PC-9 (cell line): Measurements from ENCODE around the gene MCU. TPM values are rescaled to one million over a fixed set of nuclear protein-coding genes. Genes with fewer than 3 reads are reported as not detected.
"Not testable (repeated sequence)": the region's sequence is repeated elsewhere in the genome, so short reads cannot be mapped to it uniquely, and the experiment has no call there.

Experiments used
- BruUV-seq: library from RNA; stranded (reverse); fragments of 400-500 nt; replicated peaks from 2 replicates; lab custom pipeline; 2021; lab: Mats Ljungman, UMichigan
- CTCF ChIA-PET: fragments of 300-600 bp; sonication (Branson Sonifier 250); formaldehyde crosslinking; loops from one replicate; lab custom pipeline; 2022; ENCODE audit warnings: antibody characterized with exemption; lab: Charles Lee
- POLR2A ChIA-PET: fragments of 300-600 bp; sonication (Branson Sonifier 250); formaldehyde crosslinking; loops from one replicate; lab custom pipeline; 2022; ENCODE audit warnings: antibody characterized with exemption; ENCODE audit not compliant: unreplicated experiment; lab: Charles Lee
- DNase-seq, 2 experiments: peaks; one replicate each; pipeline versions ENCODE4 v3.0.0 to v3.0.0-alpha.2; 2015 to 2022; ENCODE audit warnings: mixed read lengths in 1 of 2
- H2AFZ ChIP-seq: fragments of 200-600 bp; sonication (generic); 2 replicates; pipeline ENCODE4 v1.8.1; 2017; ENCODE audit warnings: antibody characterized with exemption
- H3F3A ChIP-seq: fragments of 200-600 bp; sonication (generic); 2 replicates; pipeline ENCODE4 v1.8.1; 2017; ENCODE audit warnings: antibody characterized with exemption, mild to moderate bottlenecking, low read depth; ENCODE audit not compliant: insufficient read depth
- H3K27ac ChIP-seq: fragments of 200-600 bp; sonication (generic); 2 replicates; pipeline ENCODE4 v1.6.1; 2016; ENCODE audit warnings: mixed run types
- H3K27me3 ChIP-seq: fragments of 200-600 bp; sonication (generic); 2 replicates; pipeline ENCODE4 v1.6.1; 2016; ENCODE audit warnings: low read depth, mixed run types; ENCODE audit not compliant: insufficient read depth
- H3K36me3 ChIP-seq: fragments of 200-600 bp; sonication (generic); 2 replicates; pipeline ENCODE4 v1.6.1; 2016; ENCODE audit warnings: low read depth, mixed run types
- H3K4me1 ChIP-seq: fragments of 200-600 bp; sonication (generic); replicated peaks from 2 replicates; pipeline ENCODE4 v1.6.1; 2016; ENCODE audit warnings: mixed run types; ENCODE audit not compliant: insufficient read depth
- H3K4me2 ChIP-seq: fragments of 200-600 bp; sonication (generic); 2 replicates; pipeline ENCODE4 v1.6.1; 2017; ENCODE audit warnings: mixed run types
- H3K4me3 ChIP-seq: fragments of 200-600 bp; sonication (generic); 2 replicates; pipeline ENCODE4 v1.6.1; 2016; ENCODE audit warnings: mixed run types
- H3K79me2 ChIP-seq: fragments of 200-600 bp; sonication (generic); 2 replicates; pipeline ENCODE4 v1.6.1; 2017; ENCODE audit warnings: low read depth, mixed run types
- H3K9me2 ChIP-seq: fragments of 200-600 bp; sonication (generic); 2 replicates; pipeline ENCODE4 v1.8.1; 2017; ENCODE audit warnings: mild to moderate bottlenecking; ENCODE audit not compliant: insufficient read depth
- H3K9me3 ChIP-seq: fragments of 200-600 bp; sonication (generic); 2 replicates; pipeline ENCODE4 v1.8.1; 2016; ENCODE audit warnings: low read depth; ENCODE audit not compliant: insufficient read depth
- H4K20me1 ChIP-seq: fragments of 200-600 bp; sonication (generic); 2 replicates; pipeline ENCODE4 v1.8.1; 2017; ENCODE audit not compliant: insufficient read depth
- EZH2 ChIP-seq: fragments of 200-600 bp; sonication (generic); IDR thresholded peaks from 2 replicates; pipeline ENCODE4 v1.8.0; 2017; ENCODE audit warnings: antibody characterized with exemption, low read depth
- intact Hi-C: fragments of 100-400 bp; cut with micrococcal nuclease; formaldehyde crosslinking; loops from one replicate; pipeline ENCODE4 v1.10.0; 2022; ENCODE audit not compliant: unreplicated experiment
- total RNA-seq: library from RNA; stranded (reverse); gene quantifications from 2 replicates; pipeline ENCODE4 v1.2.3, GENCODE V29; 2021
- TF ChIP-seq, protein P1 (sequence below): fragments of 200-600 bp; sonication (generic); conservative IDR thresholded peaks from 2 replicates; pipeline ENCODE4 v1.6.1; 2017; ENCODE audit warnings: mixed run types, antibody characterized with exemption, mild to moderate bottlenecking, moderate library complexity

The MCU gene
- total RNA-seq, 1 experiment from 2014 or later = 59.5 TPM

DNA sequence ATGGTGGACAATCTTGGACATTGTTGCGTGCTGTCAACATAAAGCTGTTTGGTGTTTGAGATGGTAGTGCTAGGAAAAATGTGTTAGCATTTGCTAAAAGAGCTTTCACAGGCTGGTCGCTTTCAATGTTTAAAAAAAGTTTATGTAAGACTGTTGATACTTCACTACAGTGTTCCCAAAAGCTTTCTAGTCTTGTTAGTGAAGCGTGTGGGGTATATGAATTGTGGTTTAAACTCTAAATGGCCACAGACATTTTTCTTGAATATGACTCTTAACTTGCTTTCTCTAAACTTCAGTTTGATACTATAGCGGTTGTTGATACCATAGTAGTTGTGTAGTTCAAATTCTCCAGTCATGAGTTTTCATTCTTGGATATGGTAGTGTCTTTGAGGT is 44.9 kb downstream of the MCU start:
- TF ChIP-seq EZH2 = no peak
- TF ChIP-seq, protein P1, sequence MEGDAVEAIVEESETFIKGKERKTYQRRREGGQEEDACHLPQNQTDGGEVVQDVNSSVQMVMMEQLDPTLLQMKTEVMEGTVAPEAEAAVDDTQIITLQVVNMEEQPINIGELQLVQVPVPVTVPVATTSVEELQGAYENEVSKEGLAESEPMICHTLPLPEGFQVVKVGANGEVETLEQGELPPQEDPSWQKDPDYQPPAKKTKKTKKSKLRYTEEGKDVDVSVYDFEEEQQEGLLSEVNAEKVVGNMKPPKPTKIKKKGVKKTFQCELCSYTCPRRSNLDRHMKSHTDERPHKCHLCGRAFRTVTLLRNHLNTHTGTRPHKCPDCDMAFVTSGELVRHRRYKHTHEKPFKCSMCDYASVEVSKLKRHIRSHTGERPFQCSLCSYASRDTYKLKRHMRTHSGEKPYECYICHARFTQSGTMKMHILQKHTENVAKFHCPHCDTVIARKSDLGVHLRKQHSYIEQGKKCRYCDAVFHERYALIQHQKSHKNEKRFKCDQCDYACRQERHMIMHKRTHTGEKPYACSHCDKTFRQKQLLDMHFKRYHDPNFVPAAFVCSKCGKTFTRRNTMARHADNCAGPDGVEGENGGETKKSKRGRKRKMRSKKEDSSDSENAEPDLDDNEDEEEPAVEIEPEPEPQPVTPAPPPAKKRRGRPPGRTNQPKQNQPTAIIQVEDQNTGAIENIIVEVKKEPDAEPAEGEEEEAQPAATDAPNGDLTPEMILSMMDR = no peak
- no peak for DNase-seq
- CTCF ChIA-PET = no interaction called here
- Histone ChIP-seq H3F3A (peaks cover 29% of the 10 kb centered on the region), H3K4me1 (peaks cover 57% of the 10 kb centered on the region), H3K4me3 (no peak overlapping the region), H2AFZ (no peak overlapping the region), H3K9me3 (no peaks in the 10 kb centered on the region), H3K36me3 (no peaks in the 10 kb centered on the region), H3K27me3 (no peaks in the 10 kb centered on the region), H3K79me2 (peaks cover 85% of the 10 kb centered on the region), H3K9me2 (no peaks in the 10 kb centered on the region), H4K20me1 (no peaks in the 10 kb centered on the region), H3K4me2 (peak overlapping the region; percentile 9), H3K27ac (peak overlapping the region; percentile 40)
- intact Hi-C loops = no loop called here
- BruUV-seq = no TSS peak
- POLR2A ChIA-PET = interaction anchor here (0.7 kb wide), 2 partner anchors 45 to 761 kb away, joined by 4 to 6 read pairs; partner anchors contain the start of gene MCU

DNA sequence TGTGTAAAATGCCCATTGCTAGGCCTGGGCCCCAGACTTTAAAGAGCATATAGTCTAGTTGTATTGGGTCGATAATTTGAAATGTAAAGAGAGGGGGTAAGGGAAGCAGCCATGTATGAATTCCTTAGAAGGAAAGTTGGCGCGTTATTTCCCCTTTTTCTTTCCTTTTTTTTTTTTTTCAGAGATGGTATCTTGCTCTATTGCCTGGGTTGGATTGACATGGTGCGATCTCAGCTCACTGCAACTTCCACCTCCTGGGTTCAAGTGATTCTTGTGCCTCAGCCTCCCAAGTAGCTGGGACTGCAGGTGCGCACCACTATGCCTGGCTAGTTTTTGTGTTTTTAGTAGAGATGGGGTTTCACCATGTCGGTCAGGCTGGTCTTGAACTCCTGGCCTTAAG is 45.4 kb downstream of the MCU start:
- POLR2A ChIA-PET = not testable (repeated sequence)
- H3K79me2 ChIP-seq = peaks cover 87% of the 10 kb centered on the region

DNA sequence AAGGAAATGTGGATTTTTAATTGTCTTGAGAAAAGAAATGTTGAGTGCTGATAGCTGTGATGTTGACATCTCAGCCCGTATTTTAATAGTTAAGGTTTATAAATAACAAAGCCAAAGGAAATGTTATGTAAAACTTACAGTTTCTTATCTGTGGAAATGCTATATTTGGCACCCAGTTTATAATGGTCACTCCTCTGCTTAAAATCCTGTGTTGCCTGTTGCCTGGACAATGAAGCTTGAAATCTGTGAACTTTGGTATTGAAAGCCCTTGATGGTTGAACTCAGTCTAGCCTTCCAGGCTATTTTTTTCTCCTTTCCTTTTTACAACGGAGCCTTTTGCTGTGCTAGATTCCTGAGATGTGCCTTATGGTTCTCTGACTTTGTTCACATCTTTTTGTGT is 46.5 kb downstream of the MCU start:
- Histone ChIP-seq H3K4me1 (peaks cover 57% of the 10 kb centered on the region), H3K9me3 (no peaks in the 10 kb centered on the region), H3K27ac (peak overlapping the region; percentile 40), H3K4me3 (no peak overlapping the region), H3K36me3 (0 out of 2 replicates have a peak, but pooled peaks cover 4% of the 10 kb centered on the region), H3K4me2 (peak overlapping the region; percentile 27; the same call in 1 of the 2 replicates), H3K79me2 (peaks cover 86% of the 10 kb centered on the region), H4K20me1 (no peaks in the 10 kb centered on the region), H3K27me3 (no peaks in the 10 kb centered on the region), H3K9me2 (no peaks in the 10 kb centered on the region), H2AFZ (no peak overlapping the region), H3F3A (peaks cover 26% of the 10 kb centered on the region)
- ChIA-PET CTCF (no interaction called here), POLR2A (no interaction called here)
- intact Hi-C loops = no loop called here
- no peak for DNase-seq
- TF ChIP-seq EZH2 = no peak
- BruUV-seq = no TSS peak

More for the DNA sequence above, 45.4 kb downstream of the MCU start:
- CTCF ChIA-PET, H2AFZ ChIP-seq, H3K27me3 ChIP-seq, DNase-seq, intact Hi-C loops, H3K9me3 ChIP-seq, H4K20me1 ChIP-seq, H3K9me2 ChIP-seq, H3K4me2 ChIP-seq, BruUV-seq, H3K36me3 ChIP-seq, H3K4me3 ChIP-seq: not testable (repeated sequence)
- Histone ChIP-seq H3K27ac (peak overlapping the region; percentile 40; the same call in 1 of the 2 replicates), H3K4me1 (peaks cover 57% of the 10 kb centered on the region), H3F3A (peaks cover 29% of the 10 kb centered on the region)

DNA sequence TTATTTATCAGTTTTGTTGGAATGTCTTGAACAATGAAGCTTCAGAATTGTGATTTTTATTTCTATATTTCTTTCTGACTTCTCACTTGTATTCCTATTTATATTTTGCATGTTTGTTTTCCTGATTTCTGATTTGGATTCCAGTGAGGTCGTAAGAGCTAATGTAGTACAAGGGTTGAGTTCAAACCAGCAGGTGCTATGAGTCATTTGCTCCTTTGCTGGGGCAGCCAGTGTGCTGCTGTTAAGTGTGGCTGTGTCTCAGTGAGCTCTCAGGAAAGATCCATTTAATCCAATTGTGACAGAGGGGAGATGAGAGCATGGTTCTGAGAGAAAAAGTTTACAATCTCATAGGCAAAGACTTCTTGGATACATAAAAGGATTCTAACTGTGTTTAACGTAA is 48.6 kb downstream of the MCU start:
- intact Hi-C loops = no loop called here
- Histone ChIP-seq H3F3A (peaks cover 25% of the 10 kb centered on the region), H3K9me3 (no peaks in the 10 kb centered on the region), H3K27ac (peak overlapping the region; percentile 40), H3K4me2 (peak overlapping the region; percentile 44), H3K27me3 (no peaks in the 10 kb centered on the region), H3K4me1 (peaks cover 59% of the 10 kb centered on the region), H3K79me2 (peaks cover 73% of the 10 kb centered on the region), H4K20me1 (no peaks in the 10 kb centered on the region), H2AFZ (no peak overlapping the region), H3K4me3 (no peak overlapping the region), H3K36me3 (0 out of 2 replicates have a peak, but pooled peaks cover 4% of the 10 kb centered on the region), H3K9me2 (no peaks in the 10 kb centered on the region)
- ChIA-PET POLR2A (interaction anchor here (0.6 to 0.7 kb wide), 3 partner anchors 23 to 890 kb away, joined by 4 to 8 read pairs (median 4); partner anchors contain the start of gene PSAP), CTCF (interaction anchor here (0.6 kb wide), 1 partner anchor 64 kb away, joined by 3 read pairs; no protein-coding TSS in a partner anchor)
- peak; percentile 37 to 85 for DNase-seq
- no peak for TF ChIP-seq EZH2
- TF ChIP-seq, protein P1 = no peak
- BruUV-seq = no TSS peak
